ENCODE results near the gene DMRTA2.

DNA sequence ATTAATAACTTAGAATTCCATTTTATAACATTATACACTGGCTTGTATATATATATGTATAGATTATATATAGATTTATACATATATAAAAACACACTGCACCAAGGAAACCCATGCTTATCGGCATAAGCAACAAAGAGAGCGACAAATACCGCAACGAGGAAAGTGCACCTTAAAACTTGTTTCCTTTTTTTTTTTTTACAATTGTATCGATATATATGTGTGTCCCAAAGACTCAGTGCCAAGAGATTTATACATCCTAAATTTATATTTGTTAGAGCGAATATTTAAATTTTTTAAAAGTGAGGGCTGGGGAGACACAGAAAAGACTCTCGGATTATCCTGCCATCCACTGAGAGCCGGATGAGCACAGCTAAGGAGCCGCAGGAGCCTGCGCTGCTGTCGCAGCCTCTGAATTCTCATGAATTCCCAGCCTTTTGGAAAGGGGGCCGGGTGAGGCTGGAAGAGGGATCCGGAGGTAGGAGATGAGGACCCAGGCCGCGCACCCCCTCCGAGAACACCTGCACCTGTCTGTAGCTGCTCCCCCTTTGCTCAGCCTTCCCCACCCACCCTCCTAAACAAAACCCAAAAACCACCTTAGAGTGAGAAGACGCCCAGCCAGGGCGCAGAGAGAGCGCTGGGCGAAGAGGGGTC, 5.2 kb downstream of the DMRTA2 start:
- TF ChIP-seq, protein P1, sequence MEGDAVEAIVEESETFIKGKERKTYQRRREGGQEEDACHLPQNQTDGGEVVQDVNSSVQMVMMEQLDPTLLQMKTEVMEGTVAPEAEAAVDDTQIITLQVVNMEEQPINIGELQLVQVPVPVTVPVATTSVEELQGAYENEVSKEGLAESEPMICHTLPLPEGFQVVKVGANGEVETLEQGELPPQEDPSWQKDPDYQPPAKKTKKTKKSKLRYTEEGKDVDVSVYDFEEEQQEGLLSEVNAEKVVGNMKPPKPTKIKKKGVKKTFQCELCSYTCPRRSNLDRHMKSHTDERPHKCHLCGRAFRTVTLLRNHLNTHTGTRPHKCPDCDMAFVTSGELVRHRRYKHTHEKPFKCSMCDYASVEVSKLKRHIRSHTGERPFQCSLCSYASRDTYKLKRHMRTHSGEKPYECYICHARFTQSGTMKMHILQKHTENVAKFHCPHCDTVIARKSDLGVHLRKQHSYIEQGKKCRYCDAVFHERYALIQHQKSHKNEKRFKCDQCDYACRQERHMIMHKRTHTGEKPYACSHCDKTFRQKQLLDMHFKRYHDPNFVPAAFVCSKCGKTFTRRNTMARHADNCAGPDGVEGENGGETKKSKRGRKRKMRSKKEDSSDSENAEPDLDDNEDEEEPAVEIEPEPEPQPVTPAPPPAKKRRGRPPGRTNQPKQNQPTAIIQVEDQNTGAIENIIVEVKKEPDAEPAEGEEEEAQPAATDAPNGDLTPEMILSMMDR (IDR thresholded peaks at IDR 0.05; ENCODE audit: insufficient read depth, low read length, poor library complexity, severe bottlenecking): no peak
- TF ChIP-seq EZH2phosphoT487 (conservative IDR thresholded peaks at IDR 0.05; ENCODE audit: low read length): no peak

Data from SU-DHL-6 (cell line).